Stomach (tissue), 4 donors: ENCODE results near the gene MAP3K6.

ENCODE experiments used
- POLR2A ChIP-seq, 4 donors: fragments of 450-650 bp; IDR thresholded peaks; one replicate each; pipeline ENCODE4 v1.6.1; 2016; ENCODE audit warnings: antibody characterized with exemption in 4 of 4, control low read depth in 2 of 4, mild to moderate bottlenecking in 1 of 4, moderate library complexity in 1 of 4
- TF ChIP-seq, protein P1 (sequence below), 7 experiments: fragments of 450-650 bp in 4 of 7; fragments of 200-600 bp in 3 of 7; sonication (generic) in 3 of 7; IDR thresholded peaks; one replicate each; pipeline ENCODE4 v1.5.1; 2016 to 2019; ENCODE audit warnings: antibody characterized with exemption in 7 of 7, control low read depth in 2 of 7, mild to moderate bottlenecking in 1 of 7

DNA sequence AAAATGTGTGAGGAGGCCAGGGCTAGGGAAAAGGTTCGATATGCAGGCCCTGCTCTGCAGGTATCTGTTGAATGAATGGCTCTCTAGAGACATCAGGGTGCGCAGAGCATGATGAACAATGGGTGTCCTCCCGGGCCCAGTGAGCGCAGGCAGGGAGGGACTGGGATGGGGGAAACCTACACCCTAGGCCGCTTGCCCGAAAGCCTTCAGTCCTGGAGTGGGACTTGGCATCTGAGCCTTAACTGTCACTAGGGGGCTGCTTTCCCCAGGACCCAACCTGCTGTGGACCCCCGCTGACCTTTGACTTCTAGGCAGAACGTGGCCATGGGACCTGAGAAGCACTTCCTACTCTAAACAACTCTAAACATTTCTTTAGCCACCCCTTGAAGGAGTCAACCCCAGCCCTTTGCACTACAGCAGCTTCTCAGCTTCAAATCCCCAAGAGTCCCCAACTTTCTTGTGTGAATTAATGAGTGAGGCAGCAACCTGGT is 444 bp upstream of the MAP3K6 start:
- TF ChIP-seq, protein P1, sequence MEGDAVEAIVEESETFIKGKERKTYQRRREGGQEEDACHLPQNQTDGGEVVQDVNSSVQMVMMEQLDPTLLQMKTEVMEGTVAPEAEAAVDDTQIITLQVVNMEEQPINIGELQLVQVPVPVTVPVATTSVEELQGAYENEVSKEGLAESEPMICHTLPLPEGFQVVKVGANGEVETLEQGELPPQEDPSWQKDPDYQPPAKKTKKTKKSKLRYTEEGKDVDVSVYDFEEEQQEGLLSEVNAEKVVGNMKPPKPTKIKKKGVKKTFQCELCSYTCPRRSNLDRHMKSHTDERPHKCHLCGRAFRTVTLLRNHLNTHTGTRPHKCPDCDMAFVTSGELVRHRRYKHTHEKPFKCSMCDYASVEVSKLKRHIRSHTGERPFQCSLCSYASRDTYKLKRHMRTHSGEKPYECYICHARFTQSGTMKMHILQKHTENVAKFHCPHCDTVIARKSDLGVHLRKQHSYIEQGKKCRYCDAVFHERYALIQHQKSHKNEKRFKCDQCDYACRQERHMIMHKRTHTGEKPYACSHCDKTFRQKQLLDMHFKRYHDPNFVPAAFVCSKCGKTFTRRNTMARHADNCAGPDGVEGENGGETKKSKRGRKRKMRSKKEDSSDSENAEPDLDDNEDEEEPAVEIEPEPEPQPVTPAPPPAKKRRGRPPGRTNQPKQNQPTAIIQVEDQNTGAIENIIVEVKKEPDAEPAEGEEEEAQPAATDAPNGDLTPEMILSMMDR (IDR thresholded peaks at IDR 0.05), result no peak
- no peak for TF ChIP-seq POLR2A (IDR thresholded peaks at IDR 0.05)
